Subcutaneous adipose tissue (tissue), 4 donors: ENCODE results near the gene RAB3IL1. TPM values are rescaled to one million over a fixed set of nuclear protein-coding genes. Genes with fewer than 3 reads are reported as not detected.

Experiments
- CTCF ChIP-seq: fragments of 450-650 bp; IDR thresholded peaks from one replicate; pipeline ENCODE4 v1.5.1; 2016; ENCODE audit warnings: low read depth, mild to moderate bottlenecking, control low read depth, antibody characterized with exemption, moderate library complexity
- total RNA-seq, 4 donors: library from RNA; depleted of rRNA; stranded (reverse); fragments of >200 nt; gene quantifications; one replicate each; pipeline ENCODE4 v1.1.0, GENCODE V29; 2016

The RAB3IL1 gene
- total RNA-seq, 4 donors from 2014 or later = 12.7 to 36.8 (median 21.0) TPM

GRCh38 chr11:61871158-61871597 is 46.2 kb downstream of the RAB3IL1 start:
- no peak for TF ChIP-seq CTCF

- no peak for TF ChIP-seq CTCF
These were observed 46.8 kb downstream of the RAB3IL1 start for GRCh38 chr11:61870541-61871031.

DNA sequence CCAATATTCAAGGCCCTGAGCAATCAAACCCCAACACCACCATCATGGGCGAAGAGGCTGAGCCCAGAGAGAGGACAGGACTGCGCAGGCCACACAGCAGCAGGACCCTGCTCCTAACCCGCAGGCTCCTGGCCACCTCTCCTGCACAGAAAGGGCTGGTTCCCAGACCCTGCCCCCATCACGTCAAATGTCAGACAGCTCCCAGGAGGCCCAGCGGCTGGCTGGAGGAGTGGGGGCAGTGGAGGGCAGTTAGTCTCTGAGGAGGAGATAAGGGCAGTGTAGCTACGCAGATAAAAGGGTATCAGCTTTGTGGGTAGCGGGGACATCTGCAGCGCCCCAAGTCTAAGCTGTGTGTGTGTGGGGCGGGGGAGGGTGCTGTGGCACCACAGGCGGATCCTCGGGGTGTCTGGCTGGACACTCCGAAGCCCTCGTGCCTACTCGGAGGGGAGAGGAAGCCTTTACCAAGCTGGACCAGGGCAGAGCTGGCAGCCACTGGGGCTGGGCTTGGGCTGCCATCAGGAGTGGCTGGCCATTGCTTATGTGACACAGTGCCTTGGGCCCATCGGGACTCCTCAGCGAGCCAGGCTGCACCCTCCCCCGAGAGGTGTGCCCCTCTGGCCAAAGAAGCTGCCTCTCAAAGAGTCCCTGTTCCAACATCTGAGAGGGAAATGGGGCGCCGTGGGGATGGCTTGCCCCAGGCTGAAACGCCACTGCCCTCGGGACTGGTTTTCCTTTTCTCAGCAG is 47.5 kb downstream of the RAB3IL1 start:
- no peak for TF ChIP-seq CTCF

DNA sequence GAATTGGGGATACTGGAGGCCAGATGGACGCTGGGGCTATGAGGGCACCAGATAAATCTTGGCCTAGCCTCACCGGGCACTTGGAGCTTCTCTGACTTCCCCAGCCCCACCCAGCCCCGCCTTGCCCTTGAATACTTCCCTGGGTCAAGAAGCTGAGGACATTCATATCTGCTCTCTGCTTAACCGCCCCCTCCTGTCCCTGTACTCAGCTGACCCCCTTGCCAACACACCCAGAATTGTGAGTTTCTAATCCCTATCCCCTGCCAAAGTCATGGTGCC is 48.0 kb downstream of the RAB3IL1 start:
- no peak for TF ChIP-seq CTCF

DNA sequence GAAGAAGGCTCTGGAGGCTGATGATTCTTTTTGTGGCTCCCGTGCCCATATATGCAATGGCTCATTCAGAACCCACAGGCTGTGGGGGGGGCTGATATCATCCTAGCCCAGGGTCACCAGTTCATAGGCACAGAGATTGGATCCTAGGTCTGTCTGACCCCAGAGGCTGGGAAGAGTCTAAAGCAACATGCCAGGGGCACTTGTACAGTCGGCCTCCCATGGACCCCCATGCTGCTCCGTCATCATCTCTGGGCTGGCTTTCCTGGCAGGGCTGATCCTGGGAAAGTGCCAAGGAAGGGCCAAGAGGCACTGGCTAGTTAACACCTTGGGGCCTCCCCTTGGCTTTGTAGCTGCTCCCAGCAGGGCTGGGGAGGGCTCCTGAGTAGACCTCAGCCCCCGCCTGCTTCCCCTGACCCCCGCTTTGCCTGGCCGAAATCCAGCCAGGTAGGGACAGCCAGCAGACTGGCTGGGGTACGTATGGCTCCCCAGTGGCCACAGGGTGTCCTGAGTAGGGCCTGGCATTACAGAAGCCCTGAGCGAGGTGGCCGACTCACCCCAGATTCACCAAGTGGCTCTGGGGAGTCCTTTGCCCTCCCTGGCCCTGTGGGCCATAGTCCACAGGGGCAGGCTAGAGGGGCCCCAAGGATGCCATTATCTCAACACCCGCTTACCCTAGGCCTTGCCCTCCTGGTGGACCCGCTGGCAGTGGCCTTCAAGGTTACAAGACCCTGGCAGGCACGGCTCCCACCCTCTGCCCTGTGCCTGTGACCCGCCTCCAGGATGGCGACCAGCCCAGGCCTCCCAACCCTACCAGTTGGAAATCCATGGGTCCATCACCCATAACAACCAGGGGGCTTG is 48.6 kb downstream of the RAB3IL1 start:
- TF ChIP-seq CTCF = no peak

DNA sequence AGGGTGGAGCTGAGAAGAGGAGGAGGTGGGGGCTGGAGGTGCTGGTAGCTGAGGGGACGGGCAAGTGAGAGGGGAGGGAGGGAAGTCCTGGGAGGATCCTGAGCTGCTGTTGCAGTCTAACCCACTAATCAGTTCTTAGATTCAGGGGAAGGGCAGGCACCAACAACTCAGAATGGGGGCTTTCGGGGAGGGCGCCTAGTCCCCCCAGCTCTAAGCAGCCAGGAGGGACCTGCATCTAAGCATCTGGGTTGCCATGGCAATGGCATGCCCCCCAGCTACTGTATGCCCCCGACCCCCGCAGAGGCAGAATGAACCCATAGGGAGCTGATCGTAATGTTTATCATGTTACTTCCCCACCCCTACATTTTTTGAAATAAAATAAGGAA is 50.4 kb downstream of the RAB3IL1 start:
- TF ChIP-seq CTCF = no peak

GRCh38 chr11:61866231-61866957 is 51.0 kb downstream of the RAB3IL1 start:
- TF ChIP-seq CTCF = no peak
